ENCODE results near the gene DDC.

GRCh38 chr7:50555594-50556140, 9.5 kb downstream of the DDC start:
- no peak for TF ChIP-seq CTCF (IDR thresholded peaks at IDR 0.05 in 4 of 5, conservative IDR thresholded peaks at IDR 0.05 in 1 of 5)
- no peak for TF ChIP-seq POLR2A (IDR thresholded peaks at IDR 0.05)
